Stimulated activated CD4-positive, alpha-beta T cell treated with anti-CD3 and anti-CD28 coated beads, Interleukin-12 subunit alpha, Interleukin-12 subunit beta, amount 100 ng/mL, for 4 hours (primary cell): ENCODE results near the gene UQCRQ.

Experiments used
- DNase-seq: peaks from one replicate; pipeline ENCODE4 v3.0.0-alpha.2; 2020

Gene UQCRQ

GRCh38 chr5:132916086-132916485, 49.6 kb downstream of the UQCRQ start:
- DNase-seq: no peak
